Measurements from ENCODE around the gene P3H1. TPM values are rescaled to one million over a fixed set of nuclear protein-coding genes. Genes with fewer than 3 reads are reported as not detected.

The P3H1 gene
- total and polyA plus RNA-seq, 7 donors: 2.9 to 8.5 (median 5.7) TPM

GRCh38 chr1:42745851-42746250, 21.0 kb downstream of the P3H1 start:
- ATAC-seq (peak in 3 of 4 donors; percentile 25 to 70 (median 60)), DNase-seq (peak in 1 of 2 donors; percentile 30)
- intact Hi-C loops (cut with DNase I): loop anchor here (2.0 to 10.0 kb wide), 4 partner anchors 167 to 599 kb away; partner anchors contain the start of gene GUCA2B (in 1 of the 2)
- Histone ChIP-seq H3K36me3 (ENCODE audit: insufficient read depth in 1 of 2, low read depth in 1 of 2) (peaks cover 0 to 45% of the 10 kb centered on the region in 2 donors), H3K27me3 (ENCODE audit: insufficient read depth in 3 of 3, low read length in 2 of 3) (no peaks in the 10 kb centered on the region), H3K4me3 (no peak overlapping the region), H3K4me1 (no peaks in the 10 kb centered on the region), H3K9me3 (no peaks in the 10 kb centered on the region), H3K27ac (no peak overlapping the region)
- WGBS, 3 donors: 30 to 43% (median 32%) methylated on average over 8 of the region's 8 CpGs
- TF ChIP-seq CTCF (IDR thresholded peaks at IDR 0.05): no peak

GRCh38 chr1:42744148-42744413, 22.7 kb downstream of the P3H1 start:
- intact Hi-C loops (cut with DNase I): loop anchor here in 1 of 2 donors (10.0 kb wide), 1 partner anchor 589 kb away; the partner anchor contains the start of gene GUCA2B
- Histone ChIP-seq H3K9me3 (no peaks in the 10 kb centered on the region), H3K27me3 (ENCODE audit: insufficient read depth in 3 of 3, low read length in 2 of 3) (no peaks in the 10 kb centered on the region), H3K4me1 (no peaks in the 10 kb centered on the region), H3K36me3 (ENCODE audit: insufficient read depth in 1 of 2, low read depth in 1 of 2) (peaks cover 0 to 31% of the 10 kb centered on the region in 2 donors), H3K27ac (no peak overlapping the region), H3K4me3 (no peak overlapping the region)
- DNase-seq (peak in 1 of 2 donors; percentile 9), ATAC-seq (no peak)
- TF ChIP-seq CTCF (IDR thresholded peaks at IDR 0.05): no peak
- 87 to 92% (median 90%) methylated on average over 9 of the region's 9 CpGs for WGBS, 3 donors

DNA sequence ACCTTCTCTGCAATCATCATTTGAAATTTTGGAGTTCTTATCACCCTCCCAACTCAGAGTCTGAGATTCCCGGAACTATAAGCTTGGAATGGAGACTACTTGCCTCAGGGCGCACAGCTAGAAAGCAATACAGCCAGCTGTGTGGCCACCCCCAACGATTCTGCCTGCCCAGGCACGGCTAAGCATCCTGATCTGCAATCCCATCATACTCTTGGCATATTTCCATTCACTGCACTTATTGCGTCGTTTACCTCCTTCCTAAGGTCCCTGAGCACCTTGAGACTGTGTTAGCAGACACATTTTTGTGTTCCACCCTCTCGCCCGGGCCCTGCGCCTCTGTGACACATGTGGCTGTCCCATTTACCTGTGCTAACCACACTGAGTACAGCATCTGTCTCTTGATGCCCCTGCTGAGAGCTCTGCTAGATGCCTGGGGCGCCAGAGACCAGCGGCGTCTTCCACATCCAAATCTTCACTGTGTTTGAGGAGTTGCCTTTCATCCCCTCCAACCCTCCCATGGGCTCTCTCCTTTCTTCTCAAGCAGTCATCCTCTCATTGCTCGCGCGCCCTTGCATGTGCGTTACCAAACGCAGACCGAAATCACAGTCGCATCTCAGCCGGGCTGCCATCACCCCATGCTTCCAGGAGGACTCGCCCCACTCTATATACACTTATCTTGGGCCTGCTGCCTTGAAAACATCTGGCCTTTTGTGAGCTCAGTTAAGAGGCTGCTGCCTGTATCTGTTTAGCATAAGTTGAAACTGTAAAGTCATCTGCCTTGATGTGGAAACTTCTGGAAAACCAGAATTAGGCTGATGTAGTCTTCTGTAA, 23.3 kb downstream of the P3H1 start:
- no peaks in the 10 kb centered on the region for H3K9me3 ChIP-seq
- TF ChIP-seq CTCF (IDR thresholded peaks at IDR 0.05): no peak
- no peak for ATAC-seq
- H3K27ac ChIP-seq: no peak overlapping the region
- 71 to 78% (median 76%) methylated on average over 21 of the region's 21 CpGs for WGBS, 3 donors
- H3K4me3 ChIP-seq: no peak overlapping the region
- DNase-seq: peak in 1 of 2 donors; percentile 27
- intact Hi-C loops (cut with DNase I): loop anchor here in 1 of 2 donors (10.0 kb wide), 1 partner anchor 589 kb away; the partner anchor contains the start of gene GUCA2B
- no peaks in the 10 kb centered on the region for H3K27me3 ChIP-seq (ENCODE audit: insufficient read depth in 3 of 3, low read length in 2 of 3)
- no peaks in the 10 kb centered on the region for H3K4me1 ChIP-seq
- H3K36me3 ChIP-seq (ENCODE audit: insufficient read depth in 1 of 2, low read depth in 1 of 2): peaks cover 0 to 25% of the 10 kb centered on the region in 2 donors

DNA sequence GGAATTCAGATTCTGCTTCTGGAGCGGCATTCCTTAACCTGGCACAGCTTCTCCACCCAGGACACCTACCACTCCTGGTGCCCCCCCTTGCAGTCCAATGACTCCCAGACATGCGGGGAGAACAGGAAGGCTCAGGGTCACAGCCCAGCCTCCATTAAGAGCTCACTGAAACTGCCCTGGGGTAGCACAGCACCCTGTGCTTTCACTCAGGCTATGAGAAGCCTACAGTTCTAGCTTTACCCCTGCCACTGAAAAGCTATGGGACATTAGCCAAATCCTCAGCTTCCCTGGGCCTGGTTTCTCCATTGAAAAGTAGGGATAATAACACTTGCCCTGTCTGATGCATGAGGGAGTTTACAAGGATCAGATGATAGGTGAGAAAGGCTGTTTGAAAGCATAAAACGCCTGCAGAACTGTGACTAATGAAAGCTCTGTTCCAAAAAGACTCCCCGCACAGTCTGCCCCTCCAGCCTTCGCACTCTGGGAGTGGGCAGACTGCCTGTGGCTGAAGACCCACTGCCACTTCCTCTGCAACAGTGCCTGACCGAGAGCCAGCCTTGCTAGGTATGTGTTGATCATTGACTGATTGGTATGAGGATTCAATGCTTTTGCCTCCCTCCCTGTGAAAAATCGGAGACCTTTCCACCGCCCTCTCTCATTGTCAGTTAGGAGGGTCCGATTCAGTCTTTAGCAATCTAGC, 24.1 kb downstream of the P3H1 start:
- DNase-seq (peak in 1 of 2 donors; percentile 22), ATAC-seq (no peak)
- Histone ChIP-seq H3K9me3 (no peaks in the 10 kb centered on the region), H3K27me3 (ENCODE audit: insufficient read depth in 3 of 3, low read length in 2 of 3) (no peaks in the 10 kb centered on the region), H3K27ac (no peak overlapping the region), H3K4me3 (no peak overlapping the region), H3K4me1 (no peaks in the 10 kb centered on the region), H3K36me3 (ENCODE audit: insufficient read depth in 1 of 2, low read depth in 1 of 2) (peaks cover 0 to 19% of the 10 kb centered on the region in 2 donors)
- TF ChIP-seq CTCF (IDR thresholded peaks at IDR 0.05): no peak
- WGBS, 3 donors: 83 to 85% (median 85%) methylated on average over 9 of the region's 9 CpGs
- intact Hi-C loops (cut with DNase I): loop anchor here in 1 of 2 donors (10.0 kb wide), 1 partner anchor 588 kb away; the partner anchor contains the start of gene GUCA2B

All from psoas muscle (tissue), 8 donors.